ENCODE data around the gene CARS2. TPM values are rescaled to one million over a fixed set of nuclear protein-coding genes. Genes with fewer than 3 reads are reported as not detected.

The CARS2 gene
- total and polyA plus RNA-seq, 2 donors from 2014 or later = 57.1 to 57.9 TPM

DNA sequence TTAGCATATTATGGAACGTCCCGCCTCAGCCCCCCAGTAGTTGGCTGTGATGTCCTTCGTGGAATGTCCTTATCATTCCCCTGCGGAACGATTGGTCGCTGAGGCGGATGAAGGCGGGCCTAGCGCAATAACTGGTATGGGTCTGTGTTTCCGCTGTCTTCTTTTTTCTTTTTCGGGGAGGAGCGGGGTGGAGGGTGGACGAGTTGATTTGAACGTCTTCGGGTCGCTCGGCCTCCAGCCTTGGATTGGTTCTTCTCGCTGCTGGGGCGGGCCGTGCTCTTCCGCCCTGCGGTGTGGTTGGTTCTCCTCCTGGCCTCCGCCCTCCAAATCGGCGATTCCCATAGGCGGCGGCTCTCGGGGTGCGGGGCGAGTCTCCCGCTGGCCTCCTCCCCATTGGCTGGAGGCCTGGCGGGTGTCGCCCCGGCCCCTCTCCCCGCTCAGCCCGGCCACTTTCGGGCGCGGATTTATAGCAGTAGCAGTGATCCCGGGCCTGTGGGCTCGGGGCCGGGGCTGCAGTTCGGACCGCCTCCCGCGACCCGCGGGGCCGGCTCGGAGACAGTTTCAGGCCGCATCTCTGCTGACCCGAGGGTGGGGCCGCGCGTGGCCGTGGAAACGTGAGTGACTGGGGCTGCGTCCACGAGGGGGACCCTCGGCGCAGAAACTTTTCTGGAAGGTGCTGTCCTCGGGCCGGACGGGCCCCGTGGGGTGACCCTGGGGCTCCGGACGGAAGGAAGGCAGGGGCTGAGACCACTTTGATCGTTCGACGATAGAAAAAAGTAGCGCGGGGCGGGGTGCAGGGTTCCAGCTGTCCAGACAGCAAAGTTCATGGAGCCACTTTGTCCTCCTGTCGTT is 9.7 kb upstream of the CARS2 start:
- peak overlapping the region; percentile 84 to 98 (median 89) for H3K9ac ChIP-seq (ENCODE audit: low read length in 3 of 3)
- TF ChIP-seq, protein P1, sequence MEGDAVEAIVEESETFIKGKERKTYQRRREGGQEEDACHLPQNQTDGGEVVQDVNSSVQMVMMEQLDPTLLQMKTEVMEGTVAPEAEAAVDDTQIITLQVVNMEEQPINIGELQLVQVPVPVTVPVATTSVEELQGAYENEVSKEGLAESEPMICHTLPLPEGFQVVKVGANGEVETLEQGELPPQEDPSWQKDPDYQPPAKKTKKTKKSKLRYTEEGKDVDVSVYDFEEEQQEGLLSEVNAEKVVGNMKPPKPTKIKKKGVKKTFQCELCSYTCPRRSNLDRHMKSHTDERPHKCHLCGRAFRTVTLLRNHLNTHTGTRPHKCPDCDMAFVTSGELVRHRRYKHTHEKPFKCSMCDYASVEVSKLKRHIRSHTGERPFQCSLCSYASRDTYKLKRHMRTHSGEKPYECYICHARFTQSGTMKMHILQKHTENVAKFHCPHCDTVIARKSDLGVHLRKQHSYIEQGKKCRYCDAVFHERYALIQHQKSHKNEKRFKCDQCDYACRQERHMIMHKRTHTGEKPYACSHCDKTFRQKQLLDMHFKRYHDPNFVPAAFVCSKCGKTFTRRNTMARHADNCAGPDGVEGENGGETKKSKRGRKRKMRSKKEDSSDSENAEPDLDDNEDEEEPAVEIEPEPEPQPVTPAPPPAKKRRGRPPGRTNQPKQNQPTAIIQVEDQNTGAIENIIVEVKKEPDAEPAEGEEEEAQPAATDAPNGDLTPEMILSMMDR (IDR thresholded peaks at IDR 0.05; ENCODE audit: borderline replicate concordance, extremely low read depth, insufficient read depth) = no peak
- peak overlapping the region; percentile 94 to 97 (median 95) for H3K4me3 ChIP-seq (ENCODE audit: low read length in 3 of 3)
- no peaks in the 10 kb centered on the region for H3K9me3 ChIP-seq (ENCODE audit: control insufficient read depth in 2 of 3, insufficient read depth in 1 of 3, low read length in 3 of 3)
- H3K27ac ChIP-seq (ENCODE audit: low read depth in 2 of 2, low read length in 2 of 2) = peak overlapping the region; percentile 97 to 99
- H3K27me3 ChIP-seq (ENCODE audit: control insufficient read depth, insufficient read depth, low read length) = no peaks in the 10 kb centered on the region
- H3K36me3 ChIP-seq (ENCODE audit: control insufficient read depth in 2 of 3, insufficient read depth in 3 of 3, low read length in 3 of 3) = peaks cover 0 to 7% (median 7%) of the 10 kb centered on the region in 3 donors
- H3K4me1 ChIP-seq (ENCODE audit: control insufficient read depth in 2 of 3, insufficient read depth in 2 of 3, low read depth in 1 of 3, low read length in 3 of 3) = peaks cover 6 to 16% (median 10%) of the 10 kb centered on the region in 3 donors
- intact Hi-C loops (cut with DNase I) = no loop called here
- FAIRE-seq (peak; percentile 99), DNase-seq (peak; percentile 99 to 100 (median 99))

DNA sequence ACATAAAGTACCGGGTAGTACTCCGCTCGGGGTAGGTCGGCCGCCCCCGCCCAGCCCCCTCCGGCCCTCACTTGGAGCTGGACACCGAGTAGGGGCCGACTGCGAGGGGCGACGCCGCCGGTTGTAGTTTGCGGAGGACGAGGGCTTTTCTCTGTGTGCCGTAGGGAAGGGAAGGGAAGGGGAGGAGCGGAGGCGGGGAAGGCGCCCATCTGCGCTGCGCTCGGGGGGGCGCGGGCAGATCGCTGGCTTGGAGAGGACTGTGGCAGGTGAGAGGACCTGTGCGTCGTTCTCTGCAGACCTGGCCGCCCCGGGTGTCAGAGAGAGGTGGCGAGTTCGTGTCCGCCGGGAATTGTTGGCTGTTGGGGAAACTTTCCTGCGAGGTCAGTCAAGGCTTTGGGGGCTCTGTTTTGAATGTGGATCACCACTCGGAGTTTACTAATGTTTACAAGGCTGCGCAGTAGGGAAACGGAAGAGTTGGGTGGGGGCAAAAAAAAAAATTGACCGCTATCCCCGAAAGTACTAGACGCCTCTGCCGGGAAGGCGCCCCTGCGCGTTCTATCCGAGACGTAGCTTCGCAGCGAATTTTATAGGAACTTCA is 9.0 kb upstream of the CARS2 start:
- H3K27ac ChIP-seq (ENCODE audit: low read depth in 2 of 2, low read length in 2 of 2) = peak overlapping the region; percentile 97 to 99
- no peak for FAIRE-seq
- intact Hi-C loops (cut with DNase I) = no loop called here
- peaks cover 6 to 17% (median 10%) of the 10 kb centered on the region in 3 donors for H3K4me1 ChIP-seq (ENCODE audit: control insufficient read depth in 2 of 3, insufficient read depth in 2 of 3, low read depth in 1 of 3, low read length in 3 of 3)
- H3K27me3 ChIP-seq (ENCODE audit: control insufficient read depth, insufficient read depth, low read length) = no peaks in the 10 kb centered on the region
- peak overlapping the region; percentile 89 to 93 (median 90) for H3K9ac ChIP-seq (ENCODE audit: low read length in 3 of 3)
- peak overlapping the region; percentile 76 to 94 (median 89) for H3K4me3 ChIP-seq (ENCODE audit: low read length in 3 of 3)
- DNase-seq = peak; percentile 63 to 90 (median 80)
- TF ChIP-seq, protein P1 (IDR thresholded peaks at IDR 0.05; ENCODE audit: borderline replicate concordance, extremely low read depth, insufficient read depth) = no peak
- peaks cover 0 to 6% (median 5%) of the 10 kb centered on the region in 3 donors for H3K36me3 ChIP-seq (ENCODE audit: control insufficient read depth in 2 of 3, insufficient read depth in 3 of 3, low read length in 3 of 3)
- no peaks in the 10 kb centered on the region for H3K9me3 ChIP-seq (ENCODE audit: control insufficient read depth in 2 of 3, insufficient read depth in 1 of 3, low read length in 3 of 3)

DNA sequence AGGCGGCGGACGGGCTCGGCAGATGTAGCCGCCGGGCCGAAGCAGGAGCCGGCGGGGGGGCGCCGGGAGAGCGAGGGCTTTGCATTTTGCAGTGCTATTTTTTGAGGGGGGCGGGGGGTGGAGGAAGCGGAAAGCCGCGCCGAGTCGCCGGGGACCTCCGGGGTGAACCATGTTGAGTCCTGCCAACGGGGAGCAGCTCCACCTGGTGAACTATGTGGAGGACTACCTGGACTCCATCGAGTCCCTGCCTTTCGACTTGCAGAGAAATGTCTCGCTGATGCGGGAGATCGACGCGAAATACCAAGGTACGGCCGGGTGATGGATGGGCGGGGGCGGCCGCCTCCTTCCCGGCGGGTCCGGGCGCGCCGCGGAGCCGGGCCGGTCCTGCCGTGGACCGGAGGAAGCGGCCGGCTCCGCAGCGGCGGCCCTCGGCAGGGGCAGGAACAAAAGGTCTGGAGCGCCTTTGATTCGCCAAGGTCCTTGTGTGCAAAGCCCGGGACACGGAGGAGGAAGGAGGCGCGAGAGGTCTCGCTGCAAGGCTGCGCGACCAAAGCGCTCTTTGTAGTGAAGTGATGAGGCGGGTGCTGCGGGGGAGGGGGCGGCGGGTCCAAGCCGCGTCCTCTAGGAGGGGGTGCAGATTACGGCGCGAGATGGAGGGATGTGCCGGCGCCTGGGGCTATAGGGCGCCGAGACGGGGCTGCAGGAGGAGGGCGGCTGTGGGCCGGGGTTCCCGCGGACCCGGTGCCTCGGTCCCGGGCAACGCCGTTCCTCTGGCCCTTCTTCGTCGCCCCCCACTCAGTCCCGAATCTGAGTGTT is 8.3 kb upstream of the CARS2 start:
- Histone ChIP-seq H3K4me1 (ENCODE audit: control insufficient read depth in 2 of 3, insufficient read depth in 2 of 3, low read depth in 1 of 3, low read length in 3 of 3) (peaks cover 6 to 17% (median 10%) of the 10 kb centered on the region in 3 donors), H3K27ac (ENCODE audit: low read depth in 2 of 2, low read length in 2 of 2) (peak overlapping the region; percentile 97 to 99), H3K36me3 (ENCODE audit: control insufficient read depth in 2 of 3, insufficient read depth in 3 of 3, low read length in 3 of 3) (no peaks in the 10 kb centered on the region), H3K9me3 (ENCODE audit: control insufficient read depth in 2 of 3, insufficient read depth in 1 of 3, low read length in 3 of 3) (no peaks in the 10 kb centered on the region), H3K4me3 (ENCODE audit: low read length in 3 of 3) (peak overlapping the region; percentile 76 to 94 (median 89)), H3K9ac (ENCODE audit: low read length in 3 of 3) (peak overlapping the region; percentile 70 to 94 (median 93)), H3K27me3 (ENCODE audit: control insufficient read depth, insufficient read depth, low read length) (no peaks in the 10 kb centered on the region)
- intact Hi-C loops (cut with DNase I) = no loop called here
- DNase-seq = peak; percentile 73 to 92 (median 81)
- TF ChIP-seq, protein P1 (IDR thresholded peaks at IDR 0.05; ENCODE audit: borderline replicate concordance, extremely low read depth, insufficient read depth) = no peak
- FAIRE-seq = no peak

Data from kidney (tissue), 14 donors.